ENCODE measurements around the gene TUBB4B. TPM values are rescaled to one million over a fixed set of nuclear protein-coding genes. Genes with fewer than 3 reads are reported as not detected.

The TUBB4B gene
- total and polyA plus RNA-seq, 2 of the 4 experiments (the other 2 are of a cell fraction), result 237 to 529 TPM

- no peaks in the 10 kb centered on the region for H4K20me1 ChIP-seq (ENCODE audit: insufficient read depth, low read length)
- 73% methylated on average over 3 of the region's 27 CpGs; no CpG with 5 or more reads in 1 of the 2 experiments for WGBS, 2 experiments (ENCODE audit: extremely low coverage in 2 of 2, insufficient read length in 1 of 2)
- no peak overlapping the region for H3K4ac ChIP-seq (ENCODE audit: low read depth, low read length)
- no peak overlapping the region for H2AFZ ChIP-seq (replicated peaks; ENCODE audit: low read length, poor library complexity)
- no peak overlapping the region for H4K91ac ChIP-seq (ENCODE audit: insufficient read depth, low read depth, low read length)
- in situ Hi-C loops (cut with MboI; ENCODE audit: low sequenced_read_pairs) (loop anchor here (5.0 kb wide), 1 partner anchor 107 kb away; no protein-coding TSS in a partner anchor), intact Hi-C loops (cut with micrococcal nuclease) (no loop called here), dilution Hi-C loops (cut with HindIII; ENCODE audit: low sequenced_read_pairs, unreplicated experiment) (no loop called here)
- H3K27me3 ChIP-seq (ENCODE audit: control insufficient read depth, insufficient read depth, low read length), result peaks cover 1% of the 10 kb centered on the region; the same call in 1 of the 2 replicates
- H3K18ac ChIP-seq (ENCODE audit: low read depth, low read length), result no peak overlapping the region
- no peak overlapping the region for H2BK5ac ChIP-seq (ENCODE audit: low read depth, low read length, poor library complexity, severe bottlenecking)
- no peaks in the 10 kb centered on the region for H3K9me1 ChIP-seq (ENCODE audit: insufficient read depth, low read length)
- ATAC-seq (ENCODE audit: low read depth) (no peak), DNase-seq (no peak)
- no peak for TF ChIP-seq USF2 (IDR thresholded peaks at IDR 0.05; ENCODE audit: low read depth, low read length)
- no peak for TF ChIP-seq CTCF (conservative IDR thresholded peaks at IDR 0.05; ENCODE audit: low read depth, low read length)
- no peak for TF ChIP-seq NFE2L2 (IDR thresholded peaks at IDR 0.05; ENCODE audit: low read depth, low read length)
- TF ChIP-seq POLR2A (IDR thresholded peaks at IDR 0.05; ENCODE audit: low read depth, low read length), result no peak
- no peak for TF ChIP-seq SMC3 (IDR thresholded peaks at IDR 0.05; ENCODE audit: low read depth, low read length)
- TF ChIP-seq ELK1 (IDR thresholded peaks at IDR 0.05; ENCODE audit: borderline replicate concordance, low read depth, low read length), result no peak
- no peak for TF ChIP-seq MAZ (IDR thresholded peaks at IDR 0.05; ENCODE audit: borderline replicate concordance, low read depth, low read length)
- TF ChIP-seq MAFK (IDR thresholded peaks at IDR 0.05; ENCODE audit: low read depth, low read length), result no peak
- no peak for TF ChIP-seq RAD21 (IDR thresholded peaks at IDR 0.05; ENCODE audit: low read length)
- H2AK5ac ChIP-seq (ENCODE audit: low read depth, low read length), result no peak overlapping the region
- no peak overlapping the region for H4K8ac ChIP-seq (ENCODE audit: low read depth in 2 of 2, low read length in 2 of 2)
- H2BK15ac ChIP-seq (ENCODE audit: low read depth, low read length), result no peak overlapping the region
- H3K9ac ChIP-seq (ENCODE audit: low read depth, low read length), result no peak overlapping the region
- no TSS peak for BruUV-seq (replicated peaks)
- ChIA-PET POLR2A (ENCODE audit: unreplicated experiment) (interaction anchor here (0.7 kb wide), 1 partner anchor 113 kb away, joined by 12 read pairs; no protein-coding TSS in a partner anchor), CTCF (no interaction called here)
- H3K4me1 ChIP-seq (ENCODE audit: control insufficient read depth, insufficient read depth, low read length), result peaks cover 2% of the 10 kb centered on the region; the same call in 1 of the 2 replicates
- no peak overlapping the region for H3K4me2 ChIP-seq (ENCODE audit: low read depth, low read length)
- no peaks in the 10 kb centered on the region for H3K79me1 ChIP-seq (ENCODE audit: low read depth in 1 of 2, low read length in 2 of 2)
- no peaks in the 10 kb centered on the region for H3K36me3 ChIP-seq (ENCODE audit: control insufficient read depth, insufficient read depth, low read length)
- no peak overlapping the region for H3K56ac ChIP-seq (ENCODE audit: extremely low read depth, insufficient read depth, low read length)
- no peak overlapping the region for H3K23ac ChIP-seq (ENCODE audit: low read depth, low read length)
- H2BK20ac ChIP-seq (ENCODE audit: low read depth, low read length), result no peak overlapping the region
- no peak overlapping the region for H3K4me3 ChIP-seq (ENCODE audit: insufficient read depth, low read depth, low read length)
- no peak overlapping the region for H2BK120ac ChIP-seq (ENCODE audit: low read depth, low read length)
- no peak overlapping the region for H4K5ac ChIP-seq (ENCODE audit: low read depth, low read length)
- no peaks in the 10 kb centered on the region for H3K9me3 ChIP-seq (ENCODE audit: control insufficient read depth, insufficient read depth, low read length)
- no peak overlapping the region for H2AK9ac ChIP-seq (replicated peaks; ENCODE audit: low read depth, low read length, poor library complexity)
- H3K27ac ChIP-seq (ENCODE audit: insufficient read depth, low read length), result no peak overlapping the region
- no peak overlapping the region for H3K14ac ChIP-seq (replicated peaks; ENCODE audit: low read depth, low read length)
Observed at GRCh38 chr9:137228968-137229896, 11.9 kb upstream of the TUBB4B start.

Data from IMR-90 (cell line).